GM08714 (cell line): ENCODE results near the gene OSCAR.
A peak's percentile ranks its signal among the peaks of the same experiment; 100 is the strongest.

Experiments used
- H3K4me3 ChIP-seq: fragments of 200-500 bp; sonication (Bioruptor generic); 2 replicates; pipeline ENCODE4 v1.5.1; 2014; ENCODE audit warnings: mild to moderate bottlenecking, low read length, inconsistent platforms
- ZNF274 ChIP-seq: IDR thresholded peaks from 2 replicates; pipeline ENCODE4 v1.6.1; 2012; ENCODE audit warnings: mild to moderate bottlenecking, low read depth, low read length

The OSCAR gene

DNA sequence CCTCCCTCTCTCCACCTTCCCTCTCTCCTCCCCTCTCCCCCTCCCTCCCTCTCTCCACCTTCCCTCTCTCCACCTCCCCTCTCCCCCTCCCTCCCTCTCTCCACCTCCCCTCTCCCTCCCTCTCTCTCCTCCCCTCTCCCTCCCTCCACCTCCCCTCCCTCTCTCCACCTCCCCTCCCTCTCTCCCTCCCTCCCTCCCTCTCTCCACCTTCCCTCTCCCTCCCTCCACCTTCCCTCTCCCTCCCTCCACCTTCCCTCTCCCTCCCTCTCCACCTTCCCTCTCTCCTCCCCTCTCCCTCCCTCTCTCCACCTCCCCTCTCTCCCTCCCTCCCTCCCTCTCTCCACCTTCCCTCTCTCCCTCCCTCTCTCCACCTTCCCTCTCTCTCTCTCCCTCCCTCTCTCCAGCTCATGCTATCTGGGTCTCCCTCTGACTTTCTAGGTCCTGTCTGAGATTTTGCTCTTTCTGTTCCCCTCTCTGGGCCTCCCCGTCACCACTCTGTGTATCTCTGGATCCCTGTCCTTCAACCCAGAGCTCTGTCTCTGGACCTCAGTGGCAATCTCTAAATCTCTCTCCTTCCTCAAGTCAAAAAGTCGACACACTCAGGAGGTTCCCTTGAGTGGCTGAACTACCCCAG lies 33.5 kb upstream of the OSCAR start:
- no peak for TF ChIP-seq ZNF274
- H3K4me3 ChIP-seq, result no peak overlapping the region

DNA sequence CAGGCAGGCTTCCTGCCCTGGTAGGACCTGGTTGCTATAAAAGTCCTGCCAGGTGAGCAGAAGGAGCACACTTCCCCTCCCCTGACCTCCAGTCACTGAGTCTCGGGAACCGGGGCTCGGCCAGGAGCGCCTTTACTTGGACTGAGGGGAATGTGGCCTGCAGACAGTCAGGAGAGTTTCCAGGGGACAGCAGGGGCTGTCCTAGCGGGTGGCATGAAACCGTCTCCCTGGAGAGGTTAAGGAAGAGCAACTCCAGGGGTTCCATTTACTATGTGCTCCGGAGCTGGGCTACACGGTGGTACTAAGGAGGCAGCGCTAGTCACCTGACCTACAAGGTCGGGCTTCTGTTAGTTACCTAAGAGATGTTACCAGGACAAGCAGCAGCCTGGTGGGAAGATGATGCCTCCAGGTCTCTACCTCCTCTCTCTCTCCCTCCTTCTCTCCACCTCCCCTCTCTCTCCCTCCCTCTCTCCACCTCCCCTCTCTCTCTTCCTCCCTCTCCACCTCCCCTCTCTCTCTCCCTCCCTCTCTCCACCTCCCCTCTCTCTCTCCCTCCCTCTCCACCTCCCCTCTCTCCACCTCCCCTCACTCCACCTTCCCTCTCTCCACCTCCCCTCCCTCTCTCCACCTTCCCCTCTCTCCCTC lies 32.8 kb upstream of the OSCAR start:
- H3K4me3 ChIP-seq, result no peak overlapping the region
- no peak for TF ChIP-seq ZNF274

DNA sequence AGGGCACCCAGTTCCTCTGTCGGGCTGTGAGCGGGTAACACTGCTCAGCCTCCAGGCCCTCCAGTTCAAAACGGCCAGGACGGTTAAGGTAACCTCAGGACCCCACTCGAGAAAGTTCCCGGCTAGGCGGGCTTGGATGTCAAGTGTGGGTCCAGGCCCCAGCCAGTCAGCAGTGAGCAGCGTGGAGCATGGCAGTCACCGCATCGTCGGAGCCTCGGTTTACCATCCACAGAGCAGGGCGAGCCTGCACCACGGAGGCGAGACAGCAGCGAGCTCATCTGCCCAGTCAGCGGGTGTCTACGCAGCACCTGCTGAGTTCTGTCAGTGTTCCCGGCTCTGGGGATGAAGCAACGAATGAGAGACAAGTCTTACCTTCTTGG lies 29.0 kb upstream of the OSCAR start:
- TF ChIP-seq ZNF274, result no peak
- no peak overlapping the region for H3K4me3 ChIP-seq

DNA sequence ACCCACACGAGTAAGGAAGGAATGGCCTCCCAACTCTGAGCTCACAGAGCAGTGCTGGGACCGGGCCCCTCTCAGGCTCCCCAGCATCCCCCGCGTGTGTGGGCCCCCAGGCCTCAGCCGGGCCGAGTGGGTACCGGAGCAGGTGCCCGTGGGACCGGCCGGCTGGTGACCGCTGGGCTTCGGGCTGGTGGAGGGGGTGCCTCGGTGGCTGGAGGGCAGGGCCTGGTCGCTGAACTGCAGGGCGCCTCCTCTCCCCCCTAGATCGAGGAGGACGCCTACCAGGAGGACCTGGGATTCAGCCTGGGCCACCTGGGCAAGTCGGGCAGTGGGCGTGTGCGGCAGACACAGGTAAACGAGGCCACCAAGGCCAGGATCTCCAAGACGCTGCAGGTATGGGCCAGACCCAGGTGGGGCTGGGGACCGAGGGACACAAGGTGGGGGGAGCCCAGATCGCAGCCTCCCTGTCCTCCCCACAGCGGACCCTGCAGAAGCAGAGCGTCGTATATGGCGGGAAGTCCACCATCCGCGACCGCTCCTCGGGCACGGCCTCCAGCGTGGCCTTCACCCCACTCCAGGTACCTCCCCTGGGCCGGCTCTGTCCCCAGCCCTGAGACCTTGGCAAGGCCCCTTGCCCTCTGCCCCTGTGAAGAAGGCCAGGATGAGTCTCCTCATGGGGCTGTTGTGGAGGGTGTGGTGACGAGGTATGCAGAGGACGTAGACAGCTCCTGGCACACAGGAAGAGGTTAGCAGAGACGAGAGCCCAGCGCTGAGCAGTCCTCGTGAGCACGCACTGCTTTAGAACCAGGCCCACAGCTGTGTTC lies 28.4 kb upstream of the OSCAR start:
- no peak for TF ChIP-seq ZNF274
- H3K4me3 ChIP-seq, result no peak overlapping the region

DNA sequence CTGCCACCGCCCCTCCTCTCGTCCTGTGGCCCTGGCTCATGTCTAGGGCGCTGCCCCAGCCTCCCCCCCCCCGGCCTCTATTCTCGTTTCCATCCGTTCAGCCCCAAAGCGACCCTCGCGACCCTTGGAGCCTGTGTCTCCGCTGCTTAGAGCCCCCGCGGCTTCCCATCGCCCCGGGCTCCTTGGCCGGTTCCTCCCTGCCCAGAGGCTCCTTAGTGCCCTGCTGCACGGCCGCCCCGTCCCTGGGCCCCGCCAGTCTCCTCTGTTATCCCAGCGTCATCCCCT lies 27.8 kb upstream of the OSCAR start:
- no peak for TF ChIP-seq ZNF274
- H3K4me3 ChIP-seq, result no peak overlapping the region

DNA sequence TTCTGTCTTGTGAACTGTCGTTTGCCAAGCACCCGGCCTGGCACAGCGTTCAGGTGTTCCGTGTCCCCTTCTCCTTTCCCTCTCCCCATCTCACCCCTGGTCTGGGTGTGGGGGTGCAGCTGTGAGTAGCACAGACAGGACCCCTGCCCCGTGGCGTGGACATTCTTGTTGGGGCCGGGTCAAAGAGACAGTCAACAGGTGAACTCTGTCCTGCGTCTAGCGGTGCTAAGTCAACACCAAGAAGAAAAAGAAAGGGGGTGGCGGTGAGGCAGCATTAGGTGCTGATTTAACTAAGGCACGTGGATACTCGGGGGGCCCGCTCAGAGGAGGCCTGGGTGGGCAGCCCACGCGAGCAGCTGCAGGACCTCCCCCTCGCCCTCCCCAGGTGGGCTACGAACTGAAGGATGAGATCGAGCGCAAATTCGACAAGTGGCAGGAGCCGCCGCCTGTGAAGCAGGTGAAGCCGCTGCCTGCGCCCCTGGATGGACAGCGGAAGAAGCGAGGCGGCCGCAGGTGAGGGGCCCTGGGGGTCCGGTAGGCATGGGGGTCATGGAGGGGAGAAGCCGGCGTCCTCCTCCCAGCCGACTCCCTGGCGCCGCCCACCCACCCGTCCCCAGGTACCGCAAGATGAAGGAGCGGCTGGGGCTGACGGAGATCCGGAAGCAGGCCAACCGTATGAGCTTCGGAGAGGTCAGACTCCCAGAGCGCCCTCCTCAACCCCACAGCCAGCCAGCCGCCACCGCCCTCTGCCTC lies 27.3 kb upstream of the OSCAR start:
- no peak overlapping the region for H3K4me3 ChIP-seq
- no peak for TF ChIP-seq ZNF274

DNA sequence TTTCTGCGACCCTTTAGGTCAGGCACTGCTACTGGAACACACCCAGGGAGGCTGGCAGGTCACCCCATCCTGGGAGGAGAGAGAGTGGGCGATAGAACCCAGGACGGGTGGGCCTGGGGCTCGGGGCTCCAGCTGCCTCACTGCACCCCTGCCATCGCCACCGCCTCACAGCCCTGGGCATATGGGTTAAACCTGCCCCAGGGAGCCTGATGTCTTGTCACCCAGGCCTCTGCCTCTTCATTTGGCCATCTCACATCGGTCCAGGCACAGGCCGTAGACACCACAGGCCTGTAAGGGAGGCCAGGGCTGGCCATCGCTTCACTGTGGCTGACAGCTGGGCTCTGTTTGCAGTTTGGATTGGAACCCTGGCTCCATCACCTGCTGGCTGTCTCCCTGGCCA lies 25.1 kb upstream of the OSCAR start:
- TF ChIP-seq ZNF274, result no peak
- no peak overlapping the region for H3K4me3 ChIP-seq

DNA sequence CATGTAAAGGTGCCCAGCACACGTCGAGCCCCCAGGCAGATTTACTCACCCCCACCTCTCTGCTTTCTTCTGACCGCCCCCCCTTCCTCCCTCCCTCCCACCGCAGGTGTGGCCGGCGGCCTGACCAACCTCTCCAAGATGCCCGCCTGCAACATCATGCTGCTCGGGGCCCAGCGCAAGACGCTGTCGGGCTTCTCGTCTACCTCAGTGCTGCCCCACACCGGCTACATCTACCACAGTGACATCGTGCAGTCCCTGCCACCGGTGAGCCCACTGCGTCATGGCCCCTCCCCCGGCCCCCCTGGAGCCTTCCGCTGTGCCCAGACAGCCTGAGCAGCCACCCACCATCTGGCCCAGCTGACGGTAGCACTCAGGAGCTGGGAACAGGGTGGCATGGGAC lies 23.8 kb upstream of the OSCAR start:
- TF ChIP-seq ZNF274, result no peak
- H3K4me3 ChIP-seq, result no peak overlapping the region

DNA sequence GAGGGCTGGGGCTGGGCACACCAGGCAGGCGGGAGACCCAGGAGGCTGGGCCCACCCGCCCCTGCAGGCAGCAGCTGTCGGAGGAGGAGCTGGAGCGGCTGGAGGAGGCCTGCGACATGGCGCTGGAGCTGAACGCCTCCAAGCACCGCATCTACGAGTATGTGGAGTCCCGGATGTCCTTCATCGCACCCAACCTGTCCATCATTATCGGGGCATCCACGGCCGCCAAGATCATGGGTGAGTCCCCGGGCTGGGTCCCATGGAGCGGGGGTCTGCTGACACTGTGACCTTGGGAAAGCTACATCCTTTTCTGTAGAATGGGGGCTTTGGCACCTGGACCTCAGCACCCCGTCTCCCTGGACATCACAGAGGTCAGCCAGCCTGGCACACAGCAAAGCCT lies 23.1 kb upstream of the OSCAR start:
- H3K4me3 ChIP-seq, result no peak overlapping the region
- no peak for TF ChIP-seq ZNF274

DNA sequence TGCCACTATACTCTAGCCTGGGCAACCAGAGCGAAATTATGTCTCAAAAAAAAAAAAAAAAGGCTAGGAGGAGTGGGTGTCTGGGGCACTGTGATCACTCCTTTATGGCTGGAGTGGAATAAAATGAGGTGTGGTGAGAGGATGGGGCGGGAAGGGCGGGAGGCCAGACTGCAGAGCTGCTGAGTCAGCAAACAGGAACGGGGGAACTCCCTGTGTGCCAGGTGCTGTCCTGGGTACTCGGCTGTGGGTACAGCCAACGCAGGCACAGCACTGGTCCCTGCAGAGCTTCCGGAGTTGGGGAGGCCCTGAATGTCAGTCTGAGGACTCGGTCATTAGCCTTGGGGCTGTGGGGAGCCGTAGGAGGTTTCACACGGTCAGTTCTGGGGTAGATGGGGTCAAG lies 20.7 kb upstream of the OSCAR start:
- no peak for TF ChIP-seq ZNF274
- H3K4me3 ChIP-seq, result no peak overlapping the region

DNA sequence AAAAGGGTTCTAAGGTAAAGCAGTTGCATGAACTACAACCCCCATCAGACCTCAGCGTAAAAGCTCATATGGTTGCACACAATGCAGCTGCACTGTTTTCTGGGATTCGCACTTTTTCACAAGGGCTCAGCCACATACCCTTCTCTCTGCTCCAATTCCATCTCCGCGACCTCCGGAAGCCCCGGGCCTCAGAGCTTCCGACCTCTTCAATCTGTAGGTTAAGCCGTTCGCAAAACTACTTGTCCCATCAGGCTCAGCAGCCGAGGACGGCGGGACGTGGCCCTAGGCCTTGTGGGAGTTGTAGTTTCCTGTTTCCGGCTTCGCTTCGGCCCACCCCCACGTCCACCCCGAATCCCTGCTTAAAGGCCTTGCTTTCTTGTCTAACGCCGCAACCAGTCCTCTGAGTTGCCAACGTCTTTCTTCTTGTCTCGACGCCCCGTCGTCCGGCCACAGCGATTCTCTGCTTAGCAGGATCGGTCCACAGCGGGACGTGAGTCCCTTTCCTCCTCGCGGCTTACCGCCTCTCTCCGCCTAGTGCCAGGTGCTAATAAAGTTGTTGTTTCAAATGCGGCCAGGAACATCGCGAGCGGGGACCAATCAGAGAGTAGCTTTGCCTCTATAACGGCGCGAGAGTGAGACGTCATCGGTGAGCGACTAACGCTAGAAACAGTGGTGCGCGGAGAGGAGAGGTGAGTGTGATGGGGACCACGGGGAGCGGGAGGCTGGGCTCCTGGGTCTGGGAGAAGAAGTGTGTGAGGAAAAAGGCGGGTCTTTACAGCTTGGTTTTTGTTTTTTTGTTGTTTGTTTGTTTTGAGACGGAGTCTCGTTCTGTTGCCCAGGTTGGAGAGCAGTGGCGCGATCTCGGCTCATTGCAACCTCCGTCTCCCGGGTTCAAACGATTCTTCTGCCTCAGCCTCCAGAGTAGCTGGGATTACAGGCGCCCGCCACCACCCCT lies 14.8 kb upstream of the OSCAR start, which contains the start of the genes PRPF31 and TFPT:
Gene PRPF31 (plus strand): TSS at position 646 of the 955 bp plus-strand sequence. CDS start 2,525 bp downstream, outside the sequence.
Gene TFPT (minus strand): TSS at position 549 of the 955 bp plus-strand sequence. CDS start 388 bp downstream, at position 161.
- no peak for TF ChIP-seq ZNF274
- peak within 1 kb of the TSS; percentile 86 for H3K4me3 ChIP-seq

DNA sequence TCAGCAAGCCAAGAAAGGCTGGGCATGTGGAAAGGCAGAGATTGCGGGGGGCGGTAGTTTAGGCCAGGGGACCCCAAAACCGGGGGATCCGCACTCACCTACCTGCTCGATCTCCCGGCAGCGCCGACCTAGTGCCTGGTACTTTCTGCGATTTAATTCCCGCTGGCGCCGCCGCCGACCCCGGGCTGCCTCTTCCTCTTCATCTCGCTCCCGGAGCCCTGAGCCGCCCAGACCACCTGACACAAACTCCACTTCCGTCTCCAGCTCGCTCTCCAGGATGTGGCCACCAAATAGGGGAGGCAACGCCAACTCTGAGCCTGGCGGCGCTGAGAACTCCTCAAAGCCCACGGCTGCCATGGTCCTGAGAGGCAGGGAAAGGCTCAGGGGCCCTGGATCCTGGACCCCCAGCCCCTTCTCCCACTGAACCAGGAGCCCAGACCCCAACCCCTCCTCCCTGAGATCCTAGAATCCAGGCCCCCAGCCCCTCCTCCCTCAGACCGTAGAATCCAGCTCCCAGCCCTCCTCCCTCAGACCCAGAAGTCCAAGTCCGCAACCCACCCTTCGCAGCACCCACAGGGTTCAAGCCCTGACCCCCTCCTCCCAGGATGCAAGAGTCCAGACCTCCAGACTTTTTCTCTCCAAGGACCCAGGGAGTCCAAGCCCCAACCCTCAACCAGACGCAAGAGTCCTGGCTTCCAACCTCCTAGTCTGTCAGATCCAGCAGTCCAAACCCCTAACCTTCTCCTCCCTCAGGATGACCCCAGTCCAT lies 13.9 kb upstream of the OSCAR start:
- peak overlapping the region; percentile 86 for H3K4me3 ChIP-seq
- no peak for TF ChIP-seq ZNF274

DNA sequence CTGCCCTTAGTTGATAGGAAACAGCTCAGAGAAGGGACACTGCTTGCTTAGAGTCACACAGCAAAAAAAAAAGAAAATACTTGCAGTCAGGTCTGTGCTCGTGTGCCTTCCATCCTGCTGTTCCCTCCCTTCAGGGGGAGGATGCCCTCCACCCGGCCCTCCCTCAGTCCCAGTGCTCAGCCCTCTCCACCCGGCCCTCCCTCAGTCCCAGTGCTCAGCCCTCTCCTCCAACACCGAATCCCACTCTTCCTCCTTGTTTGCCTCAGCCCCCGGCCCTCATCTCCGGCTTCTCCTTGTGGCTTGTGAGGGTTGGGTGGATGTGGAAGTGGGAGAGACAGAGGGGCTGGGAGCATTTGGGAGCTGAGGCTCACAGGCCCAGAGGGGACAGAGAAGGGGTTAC lies 9.0 kb upstream of the OSCAR start:
- no peak overlapping the region for H3K4me3 ChIP-seq
- TF ChIP-seq ZNF274, result no peak
